SK-N-SH treated with all-trans-retinoic acid at 6 μM for 48 hours (cell line): ENCODE data around the gene SCYL1.
A peak's percentile ranks its signal among the peaks of the same experiment; 100 is the strongest.

Source experiments
- ATAC-seq: fragments of 200-7000 bp; cut with Tn5 transposase; 3 replicates; pipeline ENCODE4 v1.9.1; 2020; ENCODE audit warnings: mild to moderate bottlenecking, moderate library complexity
- ARNTL ChIP-seq: fragments of 450-650 bp; formaldehyde crosslinking; IDR thresholded peaks from 2 replicates; pipeline ENCODE4 v1.5.0; 2020; ENCODE audit warnings: low read depth, mild to moderate bottlenecking, moderate library complexity, borderline replicate concordance
- BACH2 ChIP-seq: fragments of 250-450 bp; sonication (Bioruptor Pico); IDR thresholded peaks from 2 replicates; pipeline ENCODE4 v1.9.0; 2021; ENCODE audit warnings: mild to moderate bottlenecking, borderline replicate concordance
- ESRRG ChIP-seq: fragments of 250-450 bp; sonication (Bioruptor Pico); IDR thresholded peaks from 2 replicates; pipeline ENCODE4 v1.6.1; 2021; ENCODE audit warnings: mild to moderate bottlenecking
- GLIS3 ChIP-seq: fragments of 250-450 bp; sonication (Bioruptor Pico); IDR thresholded peaks from 2 replicates; pipeline ENCODE4 v1.5.0; 2020; ENCODE audit warnings: mild to moderate bottlenecking, moderate library complexity
- ISL1 ChIP-seq: fragments of 250-450 bp; sonication (Bioruptor Pico); IDR thresholded peaks from 2 replicates; pipeline ENCODE4 v2.1.2; 2022; ENCODE audit warnings: mild to moderate bottlenecking, moderate library complexity
- OSR1 ChIP-seq: fragments of 250-450 bp; sonication (Bioruptor Pico); IDR thresholded peaks from 2 replicates; pipeline ENCODE4 v1.8.0; 2022; ENCODE audit warnings: moderate library complexity, mild to moderate bottlenecking, inconsistent platforms
- PATZ1 ChIP-seq: fragments of 250-450 bp; sonication (Bioruptor Pico); IDR thresholded peaks from 2 replicates; pipeline ENCODE4 v1.8.0; 2020; ENCODE audit warnings: mild to moderate bottlenecking, moderate library complexity, borderline replicate concordance
- POU6F1 ChIP-seq: fragments of 250-450 bp; sonication (Bioruptor Pico); IDR thresholded peaks from 2 replicates; pipeline ENCODE4 v1.8.0; 2021; ENCODE audit warnings: low read depth, mild to moderate bottlenecking, moderate library complexity, borderline replicate concordance
- PPARA ChIP-seq: fragments of 250-450 bp; sonication (Bioruptor Pico); IDR thresholded peaks from 2 replicates; pipeline ENCODE4 v1.5.0; 2020; ENCODE audit warnings: mild to moderate bottlenecking, borderline replicate concordance
- RARB ChIP-seq: fragments of 250-450 bp; sonication (Bioruptor Pico); IDR thresholded peaks from 2 replicates; pipeline ENCODE4 v1.8.0; 2021; ENCODE audit warnings: mild to moderate bottlenecking, moderate library complexity
- SNAI2 ChIP-seq: fragments of 250-450 bp; sonication (Bioruptor Pico); IDR thresholded peaks from 2 replicates; pipeline ENCODE4 v1.5.0; 2020; ENCODE audit warnings: mild to moderate bottlenecking, moderate library complexity
- TCF4 ChIP-seq: fragments of 250-450 bp; sonication (Bioruptor Pico); IDR thresholded peaks from 2 replicates; pipeline ENCODE4 v1.8.0; 2021; ENCODE audit warnings: mild to moderate bottlenecking, moderate library complexity, borderline replicate concordance
- TOX ChIP-seq: fragments of 250-450 bp; sonication (Bioruptor Pico); IDR thresholded peaks from 2 replicates; pipeline ENCODE4 v1.8.0; 2021; ENCODE audit warnings: mild to moderate bottlenecking, moderate library complexity, borderline replicate concordance
- TSHZ2 ChIP-seq: fragments of 250-450 bp; sonication (Bioruptor Pico); IDR thresholded peaks from 2 replicates; pipeline ENCODE4 v1.5.0; 2020; ENCODE audit warnings: mild to moderate bottlenecking, moderate library complexity
- ZC3H10 ChIP-seq: fragments of 250-450 bp; sonication (Bioruptor Pico); IDR thresholded peaks from 2 replicates; pipeline ENCODE4 v1.5.1; 2021; ENCODE audit warnings: mild to moderate bottlenecking, moderate library complexity
- ZFP3 ChIP-seq: fragments of 250-450 bp; sonication (Bioruptor Pico); IDR thresholded peaks from 2 replicates; pipeline ENCODE4 v1.5.0; 2020; ENCODE audit warnings: mild to moderate bottlenecking, moderate library complexity
- ZFP30 ChIP-seq: fragments of 450-650 bp; formaldehyde crosslinking; IDR thresholded peaks from 2 replicates; pipeline ENCODE4 v1.5.0; 2022; ENCODE audit warnings: mild to moderate bottlenecking, moderate library complexity
- ZNF70 ChIP-seq: fragments of 450-650 bp; formaldehyde crosslinking; IDR thresholded peaks from 2 replicates; pipeline ENCODE4 v1.5.0; 2020; ENCODE audit warnings: mild to moderate bottlenecking, moderate library complexity

Gene SCYL1

GRCh38 chr11:65525546-65526480 is 930 bp downstream of the SCYL1 start:
- TF ChIP-seq SNAI2 (CRISPR knock-in tag) = no peak
- no peak for TF ChIP-seq ESRRG (CRISPR knock-in tag)
- TF ChIP-seq OSR1 = no peak
- TF ChIP-seq TOX = no peak
- TF ChIP-seq ZFP30 (CRISPR knock-in tag) = no peak
- no peak for TF ChIP-seq BACH2 (CRISPR knock-in tag)
- TF ChIP-seq POU6F1 (CRISPR knock-in tag) = no peak
- TF ChIP-seq, all 23 proteins: peak for 0
- peak; percentile 49 for ATAC-seq

- TF ChIP-seq ZFP3 (no peak), BACH2 (CRISPR knock-in tag) (no peak), ARNTL (CRISPR knock-in tag) (no peak), TCF4 (CRISPR knock-in tag) (no peak)
Measured at GRCh38 chr11:65526744-65527143, 1.9 kb downstream of the SCYL1 start.

GRCh38 chr11:65528819-65529350 is 4.0 kb downstream of the SCYL1 start:
- TF ChIP-seq ZC3H10 (CRISPR knock-in tag) (no peak), ESRRG (CRISPR knock-in tag) (no peak), PATZ1 (CRISPR knock-in tag) (no peak), RARB (CRISPR knock-in tag) (no peak), TOX (no peak), SNAI2 (CRISPR knock-in tag) (no peak), PPARA (CRISPR knock-in tag) (no peak), ZFP30 (CRISPR knock-in tag) (no peak), ISL1 (CRISPR knock-in tag) (no peak), ARNTL (CRISPR knock-in tag) (no peak), GLIS3 (CRISPR knock-in tag) (no peak), OSR1 (no peak), ZNF70 (CRISPR knock-in tag) (no peak), TSHZ2 (CRISPR knock-in tag) (no peak)
- no peak for ATAC-seq

More at GRCh38 chr11:65526744-65527143, 1.9 kb downstream of the SCYL1 start:
- ATAC-seq = no peak

- TF ChIP-seq PATZ1 (CRISPR knock-in tag) (no peak), ESRRG (CRISPR knock-in tag) (no peak), POU6F1 (CRISPR knock-in tag) (no peak), RARB (CRISPR knock-in tag) (no peak), GLIS3 (CRISPR knock-in tag) (no peak), ZC3H10 (CRISPR knock-in tag) (no peak)
- no peak for ATAC-seq
Measured at GRCh38 chr11:65529475-65530156, 4.7 kb downstream of the SCYL1 start.
